HG02588 (cell line): Measurements from ENCODE around the gene KLHDC9.

ENCODE experiments used
- ATAC-seq: cut with Tn5 transposase; IDR thresholded peaks from one replicate; pipeline ENCODE4 v1.9.1; 2021; ENCODE audit warnings: mild to moderate bottlenecking, moderate library complexity; ENCODE audit not compliant: unreplicated experiment

The KLHDC9 gene

DNA sequence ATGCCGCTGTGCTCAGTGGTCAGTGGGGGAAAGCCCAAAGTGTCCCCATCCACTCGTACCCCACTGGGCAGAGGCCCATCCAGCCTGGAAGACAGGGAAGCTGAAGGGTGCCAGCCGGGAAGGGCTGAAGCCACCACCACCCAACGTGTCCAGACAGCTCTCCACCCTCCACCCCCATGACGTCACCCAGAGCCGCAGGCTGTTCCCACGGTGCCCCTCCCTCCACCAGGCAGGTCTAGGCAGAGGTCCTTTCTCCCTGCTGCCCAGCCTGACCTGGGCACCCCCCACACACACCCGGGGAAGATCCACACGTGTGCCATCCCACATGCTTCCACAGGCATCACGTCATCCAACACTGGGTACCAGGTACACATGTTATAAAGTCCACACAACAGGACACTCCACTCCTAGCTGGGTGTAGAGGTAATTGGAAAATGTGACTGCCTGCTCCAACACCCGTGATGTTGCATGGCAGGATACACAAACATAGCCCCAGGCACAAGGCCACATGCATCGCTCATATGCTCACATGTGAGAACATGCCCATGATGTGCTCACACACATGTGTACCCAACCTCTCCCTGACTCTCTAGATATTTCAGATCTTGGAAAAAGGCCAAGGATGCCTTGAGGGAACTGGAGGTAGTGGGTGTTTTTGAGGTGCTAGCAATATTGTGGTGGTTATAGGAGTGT lies 23.3 kb upstream of the KLHDC9 start:
- ATAC-seq = no peak

DNA sequence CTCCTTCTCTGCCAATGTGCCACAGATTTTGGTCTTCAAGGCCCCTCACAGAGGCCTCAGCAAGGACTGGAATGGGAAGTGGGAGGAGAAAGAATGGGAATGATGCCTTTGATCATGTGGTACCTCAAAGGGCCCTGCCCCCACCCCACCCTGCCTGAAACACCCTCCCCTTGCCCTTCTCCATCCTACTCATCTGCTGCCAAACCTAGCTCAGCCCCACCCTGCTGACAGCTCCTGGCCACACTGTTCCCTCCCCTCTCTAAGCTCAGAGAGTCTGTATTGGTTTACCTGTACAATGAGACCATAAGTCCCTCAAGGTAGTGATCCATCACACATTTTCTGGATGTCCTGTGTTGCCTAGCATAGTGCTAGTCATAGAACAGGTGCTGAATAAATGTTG lies 21.8 kb upstream of the KLHDC9 start:
- ATAC-seq = no peak

DNA sequence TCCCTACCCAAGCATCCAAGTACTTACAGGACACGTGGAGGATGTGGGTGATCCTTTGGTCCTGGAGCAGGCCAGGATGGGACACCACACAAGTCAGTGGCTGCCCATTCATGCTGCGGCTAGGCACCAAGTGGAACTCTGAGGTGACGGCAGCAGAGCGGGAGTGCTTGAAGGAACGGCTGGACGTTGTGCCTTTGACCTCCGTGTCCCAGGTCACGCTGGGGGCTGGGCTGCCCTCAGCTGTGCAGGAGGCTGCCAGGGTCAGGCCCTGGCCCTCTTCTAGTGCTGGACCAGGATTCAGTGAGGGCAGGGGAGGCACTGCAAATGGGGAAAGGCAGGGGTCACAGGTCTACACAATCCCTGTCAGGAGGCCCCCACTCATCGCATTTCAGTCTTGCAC lies 20.7 kb upstream of the KLHDC9 start:
- ATAC-seq = no peak

DNA sequence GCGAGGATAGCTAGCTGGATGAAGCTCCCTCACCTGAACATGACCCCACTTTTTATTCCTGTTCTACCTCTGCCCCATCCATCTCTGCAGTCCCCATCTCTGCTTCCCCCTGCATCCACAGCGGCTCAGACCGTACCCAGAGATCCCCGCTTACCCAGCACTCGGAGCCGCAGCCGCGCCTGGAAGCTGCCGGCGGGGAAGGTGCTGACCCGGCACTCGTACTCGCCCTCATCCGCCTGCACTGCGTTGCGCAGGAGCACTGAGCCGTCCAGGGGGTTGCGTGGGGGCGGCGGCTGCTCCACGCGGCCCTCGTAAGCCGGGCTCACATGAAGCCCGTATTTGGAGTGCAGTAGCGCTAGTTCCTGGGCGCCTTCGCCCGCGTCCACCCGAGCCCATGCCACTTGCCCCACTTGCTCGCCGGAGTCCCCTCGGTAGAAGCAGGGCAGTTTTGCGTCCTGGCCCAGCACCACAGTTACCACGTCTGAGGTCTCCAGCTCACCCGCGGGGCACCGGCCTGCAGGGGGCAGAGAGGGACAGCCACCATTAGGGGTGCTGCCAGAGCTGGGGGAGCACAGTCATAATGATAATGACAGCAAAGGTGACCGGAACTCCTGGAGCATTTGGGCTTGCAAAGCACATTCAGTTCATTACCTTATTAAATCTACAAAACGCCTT lies 18.6 kb upstream of the KLHDC9 start:
- no peak for ATAC-seq

- no peak for ATAC-seq
Observed at GRCh38 chr1:161080441-161081405, 17.4 kb upstream of the KLHDC9 start.

GRCh38 chr1:161081519-161081918 lies 16.6 kb upstream of the KLHDC9 start:
- ATAC-seq = no peak

GRCh38 chr1:161082483-161082882 lies 15.7 kb upstream of the KLHDC9 start:
- ATAC-seq = no peak

GRCh38 chr1:161082996-161083747 lies 15.0 kb upstream of the KLHDC9 start:
- ATAC-seq = no peak

- ATAC-seq = no peak
Observed at GRCh38 chr1:161083748-161084596, 14.2 kb upstream of the KLHDC9 start.

GRCh38 chr1:161084597-161084988 lies 13.6 kb upstream of the KLHDC9 start:
- ATAC-seq = no peak

- no peak for ATAC-seq
Observed at GRCh38 chr1:161085165-161085564, 13.0 kb upstream of the KLHDC9 start.

GRCh38 chr1:161086457-161086856 lies 11.7 kb upstream of the KLHDC9 start:
- ATAC-seq = no peak

- no peak for ATAC-seq
Observed at GRCh38 chr1:161088587-161089110, 9.5 kb upstream of the KLHDC9 start.

DNA sequence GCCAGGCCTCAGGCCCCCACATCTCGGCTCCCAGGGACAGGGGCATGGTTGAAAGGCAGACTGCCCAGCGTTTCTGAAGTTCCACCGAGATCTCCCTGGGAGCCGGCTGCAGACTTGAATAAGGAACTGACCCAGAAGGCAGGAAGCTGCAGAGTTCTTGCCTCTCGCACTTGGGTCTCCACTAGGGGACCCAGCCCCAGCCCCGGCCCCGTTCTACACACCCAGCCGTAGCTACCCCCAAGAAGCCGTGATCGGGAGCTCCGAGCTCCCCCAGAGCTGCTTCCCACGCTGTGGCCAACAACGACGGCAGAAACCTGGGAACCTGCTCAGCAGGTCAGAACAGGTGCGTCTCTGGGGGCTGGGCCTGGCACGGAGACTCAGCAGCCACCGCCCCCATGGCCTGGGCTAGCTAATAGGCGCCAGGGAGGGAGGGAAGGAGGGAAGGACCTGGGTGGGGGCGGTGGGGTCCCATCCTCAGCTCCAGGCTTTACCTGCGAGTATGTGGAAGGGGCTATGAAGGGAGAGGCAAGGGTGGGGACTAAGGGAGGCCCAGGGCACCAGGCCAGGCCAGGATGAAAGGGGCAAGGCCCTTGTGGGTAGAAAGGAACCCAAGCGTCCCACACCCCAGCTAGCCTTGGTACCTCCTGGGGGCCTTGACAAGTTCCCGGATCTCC lies 8.8 kb upstream of the KLHDC9 start, which contains the start of gene NECTIN4:
Gene NECTIN4, minus strand, starts transcription at position 308 of the 674 bp plus-strand sequence. Its CDS starts 262 bp downstream, at position 46.
- no peak for ATAC-seq

- no peak for ATAC-seq
Observed at GRCh38 chr1:161089938-161090337, 8.2 kb upstream of the KLHDC9 start.

DNA sequence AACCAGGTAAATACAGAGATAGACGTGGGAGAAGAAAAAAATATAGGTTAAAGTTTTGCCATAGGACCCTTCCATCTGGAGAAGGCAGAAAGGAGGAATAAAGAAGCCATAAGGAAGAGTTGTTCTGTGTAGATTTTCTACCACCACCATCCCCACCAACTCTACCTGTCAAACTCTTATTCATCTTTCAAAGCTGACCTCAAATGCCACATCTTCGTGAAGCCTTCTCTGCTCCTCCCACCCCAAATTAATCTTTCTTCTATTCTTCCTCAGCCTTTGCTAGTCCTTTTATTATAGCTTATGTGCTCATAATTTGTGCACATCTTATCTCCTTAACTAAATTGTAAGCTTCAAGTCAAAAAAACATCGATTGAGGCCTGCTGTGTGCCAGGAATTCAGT lies 7.5 kb upstream of the KLHDC9 start:
- ATAC-seq = no peak

- no peak for ATAC-seq
Observed at GRCh38 chr1:161091093-161091492, 7.1 kb upstream of the KLHDC9 start.

DNA sequence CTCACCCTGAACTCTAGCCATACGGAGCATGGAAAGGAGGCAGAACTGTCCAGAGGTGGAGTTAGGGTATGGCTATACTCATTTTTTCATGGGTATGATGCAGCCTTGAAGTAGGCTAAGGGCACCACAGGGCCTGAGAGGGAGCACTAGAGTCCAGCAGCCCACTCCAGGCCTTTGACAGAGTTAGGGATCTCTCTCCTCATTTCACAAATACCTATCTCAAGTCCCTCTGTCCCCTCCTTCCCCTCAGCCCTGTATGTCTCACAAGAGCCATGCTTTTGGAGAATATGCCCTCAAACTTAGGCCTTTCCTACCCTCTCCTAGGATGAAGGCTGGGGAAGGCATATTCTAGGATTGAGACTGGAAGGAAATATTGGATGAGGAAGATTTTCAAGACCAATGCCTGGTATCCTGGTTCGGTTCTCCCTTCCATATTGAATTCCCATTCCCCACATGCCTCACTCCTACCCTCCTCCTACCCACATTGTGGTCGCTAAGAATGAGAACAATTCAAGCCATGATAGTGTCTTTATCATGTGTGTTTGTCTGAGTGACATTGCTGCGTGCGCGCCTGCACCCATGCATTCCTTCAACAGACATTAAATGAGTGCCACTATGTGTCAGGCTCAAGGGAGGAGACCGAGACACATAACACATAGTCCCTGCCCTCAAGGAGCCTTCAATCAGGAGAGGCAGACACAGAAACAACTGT lies 6.2 kb upstream of the KLHDC9 start:
- no peak for ATAC-seq
